ENCODE measurements around the gene APBA3.
"Not testable (repeated sequence)": the region's sequence is repeated elsewhere in the genome, so short reads cannot be mapped to it uniquely, and the experiment has no call there.

DNA sequence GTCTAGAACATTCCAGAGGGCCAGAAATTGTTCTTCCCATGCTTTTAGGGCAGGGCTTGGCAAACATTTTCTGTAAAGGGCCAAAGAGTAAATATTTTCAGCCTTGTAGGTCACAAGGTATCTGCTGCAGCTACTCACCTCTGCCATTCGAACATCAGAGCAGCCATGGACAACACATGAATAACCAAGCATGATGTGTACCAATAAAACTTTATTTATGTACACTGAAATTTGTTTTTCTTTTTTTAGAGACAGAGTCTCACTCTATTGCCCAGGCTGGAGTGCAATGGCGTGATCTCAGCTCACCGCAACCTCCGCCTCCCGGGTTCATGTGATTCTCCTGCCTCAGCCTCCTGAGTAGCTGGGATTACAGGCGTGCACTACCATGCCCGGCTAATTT lies 3.8 kb downstream of the APBA3 start:
- TF ChIP-seq EZH2phosphoT487 (IDR thresholded peaks at IDR 0.05; ENCODE audit: low read length), result not testable (repeated sequence)
- TF ChIP-seq, protein P1, sequence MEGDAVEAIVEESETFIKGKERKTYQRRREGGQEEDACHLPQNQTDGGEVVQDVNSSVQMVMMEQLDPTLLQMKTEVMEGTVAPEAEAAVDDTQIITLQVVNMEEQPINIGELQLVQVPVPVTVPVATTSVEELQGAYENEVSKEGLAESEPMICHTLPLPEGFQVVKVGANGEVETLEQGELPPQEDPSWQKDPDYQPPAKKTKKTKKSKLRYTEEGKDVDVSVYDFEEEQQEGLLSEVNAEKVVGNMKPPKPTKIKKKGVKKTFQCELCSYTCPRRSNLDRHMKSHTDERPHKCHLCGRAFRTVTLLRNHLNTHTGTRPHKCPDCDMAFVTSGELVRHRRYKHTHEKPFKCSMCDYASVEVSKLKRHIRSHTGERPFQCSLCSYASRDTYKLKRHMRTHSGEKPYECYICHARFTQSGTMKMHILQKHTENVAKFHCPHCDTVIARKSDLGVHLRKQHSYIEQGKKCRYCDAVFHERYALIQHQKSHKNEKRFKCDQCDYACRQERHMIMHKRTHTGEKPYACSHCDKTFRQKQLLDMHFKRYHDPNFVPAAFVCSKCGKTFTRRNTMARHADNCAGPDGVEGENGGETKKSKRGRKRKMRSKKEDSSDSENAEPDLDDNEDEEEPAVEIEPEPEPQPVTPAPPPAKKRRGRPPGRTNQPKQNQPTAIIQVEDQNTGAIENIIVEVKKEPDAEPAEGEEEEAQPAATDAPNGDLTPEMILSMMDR (IDR thresholded peaks at IDR 0.05; ENCODE audit: low read length), result not testable (repeated sequence)

Data from MM.1S (cell line).